OCI-LY7 (cell line): ENCODE results near the gene NTRK1. TPM values are rescaled to one million over a fixed set of nuclear protein-coding genes. Genes with fewer than 3 reads are reported as not detected.

Experiments used
- BruUV-seq: library from RNA; stranded (reverse); fragments of 400-500 nt; replicated peaks from 2 replicates; lab custom pipeline; 2021; lab: Mats Ljungman, UMichigan
- CTCF ChIA-PET: fragments of 300-600 bp; sonication (Branson Sonifier 250); formaldehyde crosslinking; loops from one replicate; lab custom pipeline; 2022; ENCODE audit warnings: antibody characterized with exemption; ENCODE audit not compliant: unreplicated experiment; lab: Charles Lee
- POLR2A ChIA-PET: fragments of 300-600 bp; sonication (Branson Sonifier 250); formaldehyde crosslinking; loops from one replicate; lab custom pipeline; 2022; ENCODE audit warnings: antibody characterized with exemption; lab: Charles Lee
- DNase-seq: peaks from one replicate; pipeline ENCODE4 v3.0.0-alpha.2; 2015; ENCODE audit warnings: low spot score
- H2AFZ ChIP-seq: fragments of 200-600 bp; sonication (generic), shearing (Covaris generic); 2 replicates; pipeline ENCODE4 v1.6.1; 2014; ENCODE audit warnings: mild to moderate bottlenecking, antibody characterized with exemption, low read length, moderate library complexity
- H3K27ac ChIP-seq: fragments of 200-600 bp; sonication (generic); 2 replicates; pipeline ENCODE4 v1.5.1; 2014; ENCODE audit warnings: mixed run types, low read depth, mild to moderate bottlenecking, moderate library complexity, low read length, inconsistent platforms; ENCODE audit not compliant: poor library complexity, severe bottlenecking
- H3K36me3 ChIP-seq: fragments of 200-600 bp; sonication (generic); 2 replicates; pipeline ENCODE4 v1.6.1; 2014; ENCODE audit warnings: mild to moderate bottlenecking, antibody characterized with exemption, low read length, moderate library complexity, mixed read lengths; ENCODE audit not compliant: insufficient read depth
- H3K4me1 ChIP-seq: fragments of 200-600 bp; sonication (generic); 2 replicates; pipeline ENCODE4 v1.5.1; 2014; ENCODE audit warnings: mild to moderate bottlenecking, low read length; ENCODE audit not compliant: insufficient read depth, poor library complexity, severe bottlenecking
- H3K4me2 ChIP-seq: fragments of 200-600 bp; sonication (generic); 2 replicates; pipeline ENCODE4 v1.6.1; 2014; ENCODE audit warnings: mild to moderate bottlenecking, low read length
- H3K4me3 ChIP-seq: fragments of 200-600 bp; sonication (generic); 2 replicates; pipeline ENCODE4 v1.5.1; 2014; ENCODE audit warnings: mild to moderate bottlenecking, low read depth, low read length; ENCODE audit not compliant: poor library complexity, severe bottlenecking
- H3K79me2 ChIP-seq: fragments of 200-600 bp; sonication (generic); 2 replicates; pipeline ENCODE4 v1.6.1; 2016; ENCODE audit warnings: low read depth, mild to moderate bottlenecking, low read length, moderate library complexity, mixed read lengths; ENCODE audit not compliant: insufficient read depth
- H3K9me2 ChIP-seq: fragments of 200-600 bp; sonication (generic); 2 replicates; pipeline ENCODE4 v1.6.1; 2016; ENCODE audit warnings: mild to moderate bottlenecking, low read length, mixed read lengths; ENCODE audit not compliant: insufficient read depth
- H3K9me3 ChIP-seq: fragments of 200-600 bp; sonication (generic); 2 replicates; pipeline ENCODE4 v1.6.1; 2014; ENCODE audit warnings: mild to moderate bottlenecking, mixed run types, low read length, mixed read lengths
- H4K20me1 ChIP-seq: fragments of 200-600 bp; sonication (generic); 2 replicates; pipeline ENCODE4 v1.6.1; 2014; ENCODE audit warnings: mild to moderate bottlenecking, antibody characterized with exemption, low read length, moderate library complexity, mixed read lengths; ENCODE audit not compliant: insufficient read depth
- CTCF ChIP-seq: fragments of 200-600 bp; sonication (generic); conservative IDR thresholded peaks from 2 replicates; pipeline ENCODE4 v1.5.1; 2014; ENCODE audit warnings: mild to moderate bottlenecking, antibody characterized with exemption, low read length, moderate library complexity, mixed read lengths
- EZH2phosphoT487 ChIP-seq: fragments of 200-600 bp; sonication (generic); IDR thresholded peaks from 2 replicates; pipeline ENCODE4 v1.6.1; 2018; ENCODE audit warnings: low read depth, borderline replicate concordance, mild to moderate bottlenecking, mixed run types, antibody characterized with exemption, low read length, moderate library complexity, mixed read lengths
- intact Hi-C: fragments of 100-400 bp; cut with micrococcal nuclease; formaldehyde crosslinking; loops from one replicate; pipeline ENCODE4 v1.10.0; 2022; ENCODE audit not compliant: unreplicated experiment
- total RNA-seq, 2 experiments: library from RNA; depleted of rRNA in 1 of 2; stranded (reverse); fragments of >200 nt in 1 of 2; shearing (Covaris generic) in 1 of 2; gene quantifications; 2 replicates each; pipeline ENCODE4 v1.2.3, GENCODE V29; 2014 to 2022

NTRK1 gene
- total RNA-seq, 2 experiments from 2014 or later, result not detected

GRCh38 chr1:156895927-156896326, 35.3 kb downstream of the NTRK1 start:
- H2AFZ ChIP-seq, result no peak overlapping the region
- H3K27ac ChIP-seq, result no peak overlapping the region
- TF ChIP-seq CTCF, result no peak
- no peak for TF ChIP-seq EZH2phosphoT487
- no peaks in the 10 kb centered on the region for H3K36me3 ChIP-seq
- H4K20me1 ChIP-seq, result no peaks in the 10 kb centered on the region
- no peaks in the 10 kb centered on the region for H3K9me2 ChIP-seq
- no peak overlapping the region for H3K4me3 ChIP-seq
- no peaks in the 10 kb centered on the region for H3K79me2 ChIP-seq
- DNase-seq, result no peak
- no TSS peak for BruUV-seq
- H3K4me2 ChIP-seq, result no peak overlapping the region
- ChIA-PET CTCF (no interaction called here), POLR2A (no interaction called here)
- no peaks in the 10 kb centered on the region for H3K4me1 ChIP-seq
- H3K9me3 ChIP-seq, result no peaks in the 10 kb centered on the region
- intact Hi-C loops, result no loop called here

GRCh38 chr1:156896490-156897033, 35.9 kb downstream of the NTRK1 start:
- Histone ChIP-seq H3K4me3 (no peak overlapping the region), H3K9me2 (no peaks in the 10 kb centered on the region), H4K20me1 (no peaks in the 10 kb centered on the region), H3K4me1 (no peaks in the 10 kb centered on the region), H3K27ac (no peak overlapping the region), H3K4me2 (no peak overlapping the region), H2AFZ (no peak overlapping the region), H3K36me3 (no peaks in the 10 kb centered on the region), H3K9me3 (no peaks in the 10 kb centered on the region), H3K79me2 (no peaks in the 10 kb centered on the region)
- ChIA-PET CTCF (no interaction called here), POLR2A (no interaction called here)
- BruUV-seq, result no TSS peak
- intact Hi-C loops, result no loop called here
- DNase-seq, result no peak
- TF ChIP-seq CTCF (no peak), EZH2phosphoT487 (no peak)

GRCh38 chr1:156897078-156897825, 36.6 kb downstream of the NTRK1 start:
- POLR2A ChIA-PET, result no interaction called here
- intact Hi-C loops, result no loop called here

More at GRCh38 chr1:156897078-156897825, 36.6 kb downstream of the NTRK1 start:
- Histone ChIP-seq H2AFZ (no peak overlapping the region), H3K79me2 (no peaks in the 10 kb centered on the region), H3K36me3 (no peaks in the 10 kb centered on the region), H4K20me1 (no peaks in the 10 kb centered on the region), H3K4me1 (no peaks in the 10 kb centered on the region), H3K4me3 (no peak overlapping the region), H3K9me2 (no peaks in the 10 kb centered on the region), H3K4me2 (no peak overlapping the region), H3K27ac (no peak overlapping the region), H3K9me3 (no peaks in the 10 kb centered on the region)
- BruUV-seq, result no TSS peak
- CTCF ChIA-PET, result no interaction called here
- TF ChIP-seq CTCF, result no peak
- no peak for TF ChIP-seq EZH2phosphoT487
- DNase-seq, result no peak
